Measurements from ENCODE around the gene SMYD2. TPM values are rescaled to one million over a fixed set of nuclear protein-coding genes. Genes with fewer than 3 reads are reported as not detected.

The SMYD2 gene
- total and polyA plus RNA-seq, 2 donors (not counting 3 experiments of a cell fraction or from before 2014, with no cell fraction given) = 8.0 to 20.9 TPM

- no peaks in the 10 kb centered on the region for H3K79me2 ChIP-seq (ENCODE audit: control insufficient read depth, insufficient read depth, low read length)
- H3K4me2 ChIP-seq (ENCODE audit: insufficient read depth, low read length) = no peak overlapping the region
- H3K4me3 ChIP-seq (replicated peaks in 1 of 3; ENCODE audit: insufficient read depth in 1 of 3, low read depth in 1 of 3, low read length in 3 of 3) = no peak overlapping the region
- FAIRE-seq (no peak), DNase-seq (ENCODE audit: low read depth, low spot score) (no peak)
- TF ChIP-seq GATA2 (IDR thresholded peaks at IDR 0.05; ENCODE audit: insufficient read depth, insufficient read length, low read depth, low read length) (no peak), EZH2 (IDR thresholded peaks at IDR 0.05; ENCODE audit: borderline replicate concordance, low read depth, low read length, severe bottlenecking) (no peak), JUN (IDR thresholded peaks at IDR 0.05; ENCODE audit: borderline replicate concordance, insufficient read depth, insufficient read length, low read depth) (no peak), CTCF (IDR thresholded peaks at IDR 0.05; ENCODE audit: extremely low read depth in 1 of 2, insufficient read depth in 1 of 2, low read depth in 1 of 2, low read length in 2 of 2) (no peak), MYC (IDR thresholded peaks at IDR 0.05; ENCODE audit: low read depth, low read length) (no peak), FOS (IDR thresholded peaks at IDR 0.05; ENCODE audit: borderline replicate concordance, insufficient read depth, low read length) (no peak), POLR2A (IDR thresholded peaks at IDR 0.05; ENCODE audit: low read depth, low read length) (no peak), POLR2AphosphoS5 (IDR thresholded peaks at IDR 0.05; ENCODE audit: insufficient read depth, low read depth, low read length) (no peak), MAX (IDR thresholded peaks at IDR 0.05; ENCODE audit: insufficient read depth, insufficient read length) (no peak)
- H4K20me1 ChIP-seq (replicated peaks; ENCODE audit: control insufficient read depth, extremely low read depth, insufficient read depth, low read length) = no peaks in the 10 kb centered on the region
- H2AFZ ChIP-seq (ENCODE audit: low read depth, low read length) = no peak overlapping the region
- H3K9me1 ChIP-seq (replicated peaks; ENCODE audit: control insufficient read depth, extremely low read depth, insufficient read depth, low read length) = no peaks in the 10 kb centered on the region
- no TSS peak for BruUV-seq (replicated peaks)
- H3K27me3 ChIP-seq (ENCODE audit: control insufficient read depth in 2 of 2, insufficient read depth in 2 of 2, low read length in 2 of 2) = no peaks in the 10 kb centered on the region
- ChIA-PET CTCF (interaction anchor here (1.5 to 2.9 kb wide), 3 partner anchors 21 to 50 kb away, joined by 3 to 17 read pairs (median 6); no protein-coding TSS in a partner anchor), POLR2A (no interaction called here)
- no peaks in the 10 kb centered on the region for H3K36me3 ChIP-seq (ENCODE audit: control insufficient read depth in 2 of 2, extremely low read depth in 1 of 2, insufficient read depth in 2 of 2, low read length in 2 of 2)
- no peak overlapping the region for H3K9ac ChIP-seq (replicated peaks; ENCODE audit: extremely low read depth, insufficient read depth, low read length)
- no peaks in the 10 kb centered on the region for H3K9me3 ChIP-seq (replicated peaks; ENCODE audit: control insufficient read depth, insufficient read depth, low read length)
- intact Hi-C loops (cut with micrococcal nuclease) (no loop called here), dilution Hi-C loops (cut with MboI; ENCODE audit: extremely low pct_ligation_motif_present, low sequenced_read_pairs) (no loop called here)
- peaks cover 4% of the 10 kb centered on the region for H3K4me1 ChIP-seq (ENCODE audit: control insufficient read depth, extremely low read depth, insufficient read depth, low read length)
- no peak overlapping the region for H3K27ac ChIP-seq (ENCODE audit: insufficient read depth, low read depth, low read length)
These were observed 1.8 kb downstream of the SMYD2 start for GRCh38 chr1:214282630-214283242.
